GM19397 (cell line): ENCODE measurements around the gene HOXC10.

Experiments
- ATAC-seq: cut with Tn5 transposase; IDR thresholded peaks from one replicate; pipeline ENCODE4 v1.9.1; 2021; ENCODE audit warnings: mild to moderate bottlenecking, moderate library complexity; ENCODE audit not compliant: unreplicated experiment

The HOXC10 gene

DNA sequence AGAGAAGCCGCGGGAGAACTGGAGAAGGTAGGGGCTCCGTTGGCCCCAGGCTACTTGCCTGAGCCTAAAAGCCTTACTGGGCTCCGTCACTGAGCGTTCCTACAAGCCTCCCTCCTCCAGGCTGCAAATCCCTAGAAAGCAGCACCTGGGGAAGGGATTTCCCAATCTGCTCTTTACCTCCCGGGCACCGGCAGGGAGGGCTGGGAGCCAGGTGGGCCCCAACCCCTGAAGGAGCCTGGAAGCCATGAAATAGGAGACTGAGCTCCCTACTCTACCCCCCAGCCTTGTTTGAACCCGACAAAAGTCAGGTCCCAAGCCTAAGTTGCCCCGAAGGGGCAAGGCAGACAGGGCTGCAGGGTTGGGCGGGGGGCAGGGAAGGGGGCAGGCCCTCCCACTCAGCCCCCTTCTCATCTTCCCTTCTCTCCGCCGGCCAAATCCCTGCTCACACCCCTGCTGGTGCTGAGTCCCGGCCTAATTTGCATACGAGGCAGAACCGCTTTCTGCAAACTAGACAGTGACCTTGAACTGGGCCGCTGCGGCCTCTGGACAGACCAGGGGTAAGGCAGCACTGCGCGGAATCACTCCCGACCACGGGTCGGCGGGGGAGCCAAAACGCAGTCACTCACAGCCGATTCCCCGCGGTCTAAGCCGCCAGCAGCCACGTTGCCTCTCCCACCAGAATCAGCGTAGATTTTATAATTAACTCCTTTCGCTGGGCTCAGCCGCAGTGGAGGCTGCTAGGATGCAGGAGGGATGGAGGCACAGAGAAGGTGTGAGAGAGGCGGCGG lies 34.0 kb upstream of the HOXC10 start:
- ATAC-seq: no peak

DNA sequence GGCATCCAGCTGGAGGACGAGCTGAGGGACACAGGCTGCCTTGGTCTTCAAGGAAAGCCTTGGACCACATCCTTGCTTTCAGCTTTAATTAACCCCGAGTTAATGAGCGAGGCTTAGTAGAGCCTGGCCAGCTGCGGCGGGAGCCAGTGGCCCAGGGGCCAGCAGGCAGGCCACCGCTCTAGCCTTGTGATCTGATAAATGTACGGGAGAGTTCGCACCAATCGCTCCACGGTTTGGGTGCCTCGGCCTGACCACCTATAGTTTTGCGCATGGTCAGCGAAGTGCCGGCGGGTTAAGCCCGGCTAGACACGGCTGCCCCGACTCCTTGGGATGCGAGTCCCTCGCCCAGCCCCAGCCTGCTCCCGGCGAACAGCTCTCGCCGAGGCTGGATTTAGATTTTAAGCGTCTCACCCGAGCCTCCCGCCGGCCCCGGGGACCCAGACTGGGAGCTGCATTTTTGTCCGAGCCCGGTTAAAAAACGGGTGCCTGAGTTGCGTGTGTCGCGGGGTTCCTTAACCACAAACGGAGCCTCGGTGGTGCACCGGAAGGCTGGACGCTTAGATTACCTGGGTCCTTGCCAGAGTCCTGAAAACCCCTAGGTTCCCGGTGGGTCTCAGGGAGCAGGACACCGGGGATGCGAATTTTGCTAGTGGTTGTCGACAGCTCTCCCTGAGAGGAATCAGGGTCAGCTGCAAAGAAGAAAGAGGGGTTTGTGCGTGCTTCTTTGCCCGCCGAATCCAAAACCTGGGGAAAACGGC lies 33.2 kb upstream of the HOXC10 start:
- no peak for ATAC-seq

DNA sequence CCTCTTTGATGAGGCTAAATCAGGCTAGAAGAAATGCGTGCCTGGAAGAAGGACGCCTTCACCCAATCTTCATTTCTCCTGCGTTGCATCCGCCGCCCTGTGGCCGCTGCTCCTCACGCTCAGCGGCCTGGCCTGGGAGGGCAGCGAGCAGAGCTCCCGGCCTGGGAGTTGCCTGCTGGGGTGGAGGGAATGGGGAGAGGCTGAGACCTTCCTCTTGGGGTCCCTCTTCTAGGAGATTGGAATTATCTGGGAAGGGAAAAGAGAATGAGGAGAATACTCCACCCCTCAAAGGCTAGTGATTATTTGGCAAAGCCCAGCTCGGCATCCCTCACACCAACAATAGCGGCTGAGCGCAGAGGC lies 32.6 kb upstream of the HOXC10 start:
- no peak for ATAC-seq

DNA sequence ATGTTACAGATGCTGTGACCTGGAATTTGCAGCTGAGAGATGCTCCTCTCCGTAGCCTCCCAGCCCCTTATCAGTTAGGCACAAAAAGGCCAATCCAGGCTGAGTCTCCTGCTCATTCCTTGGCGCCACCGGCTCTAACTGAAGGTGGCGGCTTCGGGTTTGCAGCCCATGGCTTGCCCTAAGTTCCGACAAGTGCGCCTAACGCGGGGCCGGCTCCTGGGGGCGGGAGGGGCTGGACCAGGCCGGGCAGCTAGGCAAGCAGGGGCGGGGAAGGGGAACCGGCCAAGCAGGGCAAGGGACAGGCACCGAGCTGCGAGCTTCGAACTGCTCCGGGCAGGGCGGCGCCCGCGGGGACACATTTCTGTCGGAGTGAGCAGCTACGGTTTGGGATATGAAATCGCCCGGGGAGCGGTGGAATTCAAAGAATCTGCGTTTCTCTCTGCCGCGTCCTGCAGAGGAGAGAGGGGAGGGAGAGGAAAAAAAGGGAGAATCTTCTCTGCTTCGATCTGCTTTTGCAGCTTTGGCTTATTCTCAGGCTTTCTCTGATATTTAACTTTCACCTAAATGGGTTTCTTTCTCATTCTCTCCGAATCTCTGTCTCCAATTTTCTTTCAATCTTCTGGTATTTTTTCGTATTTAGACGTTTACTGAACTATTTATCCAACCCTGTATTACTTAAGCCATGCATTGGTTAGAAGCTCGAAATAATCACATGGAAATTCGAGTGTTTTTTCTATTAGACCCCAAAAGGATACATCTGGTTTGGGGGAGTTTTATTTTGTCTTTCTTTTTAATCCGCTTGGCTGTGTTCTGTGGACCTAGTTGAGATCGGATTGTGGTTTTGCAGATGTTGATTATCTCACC lies 31.8 kb upstream of the HOXC10 start:
- no peak for ATAC-seq

DNA sequence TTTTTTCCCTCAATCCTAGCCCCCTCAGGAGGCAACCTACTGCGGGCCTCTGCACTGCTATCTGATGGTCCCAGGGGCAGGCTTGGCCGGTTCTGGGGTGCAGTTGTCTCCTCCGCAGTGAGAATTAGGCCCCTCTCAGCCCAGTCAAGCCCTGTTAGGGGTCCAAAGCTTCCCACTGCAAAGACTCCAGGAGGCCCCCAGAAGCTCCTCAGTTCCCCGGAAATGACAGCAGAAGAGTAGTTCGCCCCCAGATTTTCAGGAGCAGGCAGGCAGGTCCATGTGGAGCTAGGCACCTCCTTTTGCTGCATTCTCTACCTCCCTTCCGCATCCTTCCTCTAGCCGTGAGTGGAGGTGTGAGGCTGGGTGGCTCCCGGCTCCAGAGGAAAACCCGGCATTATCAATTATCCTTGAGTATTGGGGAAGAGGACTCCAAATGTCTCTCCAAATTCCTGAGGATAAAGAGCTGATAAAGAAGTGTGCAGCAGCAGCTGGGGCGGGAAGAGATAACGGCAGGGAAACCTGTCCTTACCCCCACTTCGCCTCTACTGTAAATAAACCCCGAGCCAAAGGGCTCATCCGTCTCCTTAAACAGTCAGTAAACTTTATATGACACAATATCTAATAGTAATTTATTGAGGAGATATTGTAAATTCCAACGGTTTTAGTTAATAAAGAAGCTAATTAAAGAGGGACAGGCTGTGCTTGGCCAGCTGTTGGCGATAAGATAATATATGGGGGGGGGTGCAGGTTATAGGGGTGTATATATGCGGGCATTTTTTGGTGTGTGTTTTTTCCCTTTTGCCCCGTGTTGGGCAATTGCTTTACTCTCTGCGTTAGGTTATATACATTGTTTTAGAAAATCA lies 30.9 kb upstream of the HOXC10 start:
- no peak for ATAC-seq

DNA sequence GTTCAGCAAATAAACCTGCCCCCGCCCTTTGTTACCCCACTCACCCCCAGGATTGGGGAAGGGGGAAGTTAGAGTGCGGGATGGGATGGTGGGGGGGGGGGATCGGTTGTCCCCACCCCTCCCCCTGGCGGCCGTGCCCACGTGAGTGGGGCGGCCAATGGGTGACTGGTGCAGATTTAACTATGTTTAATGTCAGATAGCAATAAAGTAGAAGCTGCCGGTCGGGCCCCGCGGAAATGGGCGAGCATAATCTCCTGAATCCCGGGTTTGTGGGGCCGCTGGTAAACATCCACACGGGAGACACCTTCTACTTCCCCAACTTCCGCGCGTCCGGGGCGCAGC lies 30.3 kb upstream of the HOXC10 start, which contains the start of gene HOXC12:
TSS of gene HOXC12 (plus strand) at position 210 of the 342 bp plus-strand sequence. CDS start at position 237, 27 bp downstream.
- no peak for ATAC-seq

DNA sequence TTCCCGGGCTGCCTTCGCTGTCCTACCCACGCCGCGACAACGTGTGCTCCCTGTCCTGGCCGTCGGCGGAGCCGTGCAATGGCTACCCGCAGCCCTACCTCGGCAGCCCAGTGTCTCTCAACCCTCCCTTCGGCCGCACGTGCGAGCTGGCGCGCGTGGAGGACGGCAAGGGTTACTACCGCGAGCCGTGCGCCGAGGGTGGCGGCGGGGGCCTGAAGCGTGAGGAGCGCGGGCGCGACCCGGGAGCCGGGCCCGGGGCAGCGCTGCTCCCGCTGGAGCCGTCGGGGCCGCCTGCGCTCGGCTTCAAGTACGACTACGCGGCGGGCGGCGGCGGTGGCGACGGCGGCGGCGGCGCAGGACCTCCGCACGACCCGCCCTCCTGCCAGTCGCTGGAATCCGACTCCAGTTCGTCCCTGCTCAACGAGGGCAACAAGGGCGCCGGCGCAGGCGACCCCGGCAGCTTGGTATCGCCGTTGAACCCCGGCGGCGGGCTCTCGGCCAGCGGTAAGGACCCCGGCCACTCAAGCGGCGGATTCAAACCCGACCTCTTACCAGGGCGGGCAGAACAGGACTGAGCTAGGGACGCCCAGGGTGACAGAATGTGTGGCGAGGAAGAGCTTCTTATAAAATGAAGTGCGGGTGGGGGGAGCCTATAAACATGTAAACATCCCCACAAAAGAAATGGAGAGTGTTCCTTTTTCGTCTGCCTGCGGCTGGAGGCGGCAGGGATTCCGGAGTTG lies 29.7 kb upstream of the HOXC10 start:
- ATAC-seq: no peak

DNA sequence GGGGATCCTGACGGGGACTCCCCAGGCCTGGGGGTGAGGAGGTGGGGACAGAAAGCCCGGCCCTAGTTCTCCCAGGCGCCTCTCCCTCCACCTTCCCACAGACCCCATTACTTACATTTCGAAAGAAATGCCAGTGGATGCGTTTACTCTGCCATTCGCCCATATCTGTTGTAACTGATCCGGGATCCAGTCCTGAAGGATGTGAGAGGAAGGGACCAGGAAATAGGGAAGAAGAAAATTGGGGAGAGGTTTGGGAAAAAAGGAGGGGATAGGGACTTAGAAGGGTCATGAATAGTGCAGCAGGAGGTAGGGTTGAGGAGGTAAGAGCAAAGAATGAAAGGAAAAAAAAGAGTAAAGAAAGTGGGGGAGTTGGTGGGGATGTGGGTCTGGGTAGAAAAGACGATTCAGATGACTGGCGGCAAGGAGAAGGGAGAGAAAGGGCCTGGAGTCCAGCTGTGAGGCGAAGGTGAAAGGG lies 29.1 kb upstream of the HOXC10 start:
- no peak for ATAC-seq

DNA sequence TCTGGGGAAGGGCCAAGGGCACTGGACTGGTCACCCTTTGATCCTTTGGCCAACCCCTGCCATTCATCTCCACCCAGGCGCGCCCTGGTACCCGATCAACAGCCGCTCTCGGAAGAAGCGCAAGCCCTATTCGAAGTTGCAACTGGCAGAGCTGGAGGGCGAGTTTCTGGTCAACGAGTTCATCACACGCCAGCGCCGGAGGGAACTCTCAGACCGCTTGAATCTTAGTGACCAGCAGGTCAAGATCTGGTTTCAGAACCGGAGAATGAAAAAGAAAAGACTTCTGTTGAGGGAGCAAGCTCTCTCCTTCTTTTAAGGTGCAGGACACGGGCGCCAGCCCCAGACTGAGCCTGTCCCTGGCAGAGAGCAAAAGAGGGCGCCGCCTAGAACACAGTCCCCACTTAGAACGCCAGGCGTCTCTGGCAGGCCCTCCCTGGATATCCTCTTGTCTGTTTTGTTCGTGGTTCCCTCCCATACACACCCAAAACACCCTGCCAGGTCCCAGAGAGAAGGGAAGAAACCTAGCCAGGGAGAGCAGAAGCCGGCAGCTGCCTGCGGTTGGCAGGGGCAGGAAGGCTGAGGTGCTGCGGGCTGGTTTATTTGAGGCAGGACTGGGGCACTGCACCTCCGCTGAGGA lies 28.6 kb upstream of the HOXC10 start:
- ATAC-seq: no peak

DNA sequence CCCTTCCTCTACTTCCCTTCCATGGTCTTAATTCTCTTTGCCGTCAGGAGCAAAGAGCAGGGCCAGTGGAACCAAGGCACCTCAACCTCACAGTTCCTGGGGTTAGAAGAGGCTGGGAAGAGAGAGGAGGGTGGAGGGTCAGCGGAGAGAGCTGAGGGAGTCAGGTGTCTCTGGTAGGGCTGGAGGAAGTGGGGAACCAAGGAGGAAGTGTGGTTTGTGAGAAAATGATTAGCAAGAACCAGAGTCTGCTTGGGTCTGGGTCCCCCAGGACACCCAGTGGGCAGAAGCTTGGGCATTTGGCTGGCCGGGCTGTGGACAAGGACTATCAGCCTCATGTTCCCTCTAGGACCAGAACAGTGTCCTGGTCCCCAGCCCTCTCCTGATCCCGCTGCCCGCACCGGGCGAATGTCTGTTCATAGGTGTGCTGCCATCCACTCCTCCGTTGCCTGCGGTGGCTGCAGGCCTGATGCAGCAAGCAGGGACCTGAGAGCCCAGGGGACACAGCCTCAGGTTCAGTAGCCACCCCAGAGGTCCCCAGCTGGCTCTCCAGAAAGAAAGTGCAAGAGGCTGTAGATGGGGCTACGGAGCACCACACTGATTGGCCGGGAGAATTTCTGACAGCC lies 27.9 kb upstream of the HOXC10 start:
- ATAC-seq: no peak

DNA sequence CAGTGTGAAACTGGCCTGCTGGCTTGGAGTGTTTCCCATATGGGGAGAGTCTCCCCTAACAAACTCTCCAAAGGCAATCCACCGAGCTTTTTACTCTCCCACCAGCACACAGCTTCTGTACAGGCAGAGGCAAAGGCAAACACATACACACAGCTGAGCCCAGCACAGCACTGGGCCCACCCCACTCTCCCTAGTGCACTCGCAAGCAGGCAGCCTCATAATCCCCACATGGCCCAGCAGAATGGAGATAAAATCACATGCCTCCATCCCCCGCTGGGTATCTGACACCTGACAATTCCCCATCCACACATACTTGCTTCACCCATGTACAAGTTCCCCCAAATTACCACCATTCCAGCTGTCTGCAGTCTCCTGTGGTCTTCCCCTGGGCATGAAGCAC lies 26.8 kb upstream of the HOXC10 start:
- no peak for ATAC-seq

DNA sequence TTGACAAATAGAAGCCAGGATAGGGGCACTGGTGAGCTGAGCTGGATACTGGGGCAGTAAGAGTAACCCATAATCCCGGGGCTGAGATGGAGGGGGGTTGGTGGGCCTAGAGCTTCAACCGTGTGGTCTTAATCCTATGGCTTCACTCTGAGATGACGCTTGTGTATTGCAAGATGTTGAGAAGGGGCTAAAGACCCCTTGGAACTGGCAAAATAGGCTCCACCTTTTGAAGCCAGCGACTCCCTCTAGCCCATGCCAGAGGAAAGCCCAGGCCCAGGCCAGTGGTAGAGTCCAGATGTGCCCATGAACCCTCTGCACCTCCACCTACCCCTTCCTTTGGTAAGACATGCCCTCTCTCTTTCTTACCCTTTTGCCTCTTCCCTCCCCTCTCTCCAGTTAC lies 25.6 kb upstream of the HOXC10 start:
- ATAC-seq: no peak

DNA sequence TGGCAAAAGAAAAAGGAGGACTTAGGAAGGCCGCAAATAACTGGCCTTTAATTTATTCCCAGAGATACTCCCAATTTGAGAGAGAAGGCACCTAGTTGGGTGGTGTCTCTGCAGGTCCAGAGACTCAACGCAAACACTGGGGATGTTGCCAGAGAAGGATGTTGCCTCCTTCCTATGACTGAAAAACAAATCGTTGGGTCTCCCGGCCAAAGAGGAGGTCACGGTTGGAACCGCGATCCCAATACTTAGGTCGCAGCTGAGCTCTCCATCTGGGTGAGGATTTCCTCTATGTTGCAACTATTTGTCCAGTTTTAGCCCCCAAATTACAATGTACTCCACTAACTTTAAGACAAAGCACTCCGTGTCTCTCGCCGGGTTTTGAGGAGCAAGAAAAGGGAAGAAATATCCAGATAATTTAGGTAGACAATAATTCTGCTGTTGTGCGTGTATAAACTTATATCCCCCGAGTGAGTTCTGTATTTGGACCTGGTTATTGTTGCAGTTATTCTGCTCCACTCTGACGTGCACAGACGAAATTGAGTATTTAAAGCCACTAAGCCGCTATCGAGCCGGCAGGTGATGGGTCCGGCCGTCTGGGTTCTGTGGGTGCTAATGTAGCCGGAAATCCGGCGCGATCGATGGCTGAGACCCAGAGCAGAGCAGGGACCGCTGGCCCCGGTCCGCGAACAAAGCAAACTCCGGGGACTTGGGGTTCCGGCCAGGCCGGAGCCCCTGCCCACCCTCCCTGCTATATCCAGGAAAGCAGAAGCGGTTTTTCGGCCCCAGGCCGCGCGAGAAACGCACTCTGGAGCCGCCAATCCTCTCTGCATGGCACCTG lies 24.5 kb upstream of the HOXC10 start:
- no peak for ATAC-seq

DNA sequence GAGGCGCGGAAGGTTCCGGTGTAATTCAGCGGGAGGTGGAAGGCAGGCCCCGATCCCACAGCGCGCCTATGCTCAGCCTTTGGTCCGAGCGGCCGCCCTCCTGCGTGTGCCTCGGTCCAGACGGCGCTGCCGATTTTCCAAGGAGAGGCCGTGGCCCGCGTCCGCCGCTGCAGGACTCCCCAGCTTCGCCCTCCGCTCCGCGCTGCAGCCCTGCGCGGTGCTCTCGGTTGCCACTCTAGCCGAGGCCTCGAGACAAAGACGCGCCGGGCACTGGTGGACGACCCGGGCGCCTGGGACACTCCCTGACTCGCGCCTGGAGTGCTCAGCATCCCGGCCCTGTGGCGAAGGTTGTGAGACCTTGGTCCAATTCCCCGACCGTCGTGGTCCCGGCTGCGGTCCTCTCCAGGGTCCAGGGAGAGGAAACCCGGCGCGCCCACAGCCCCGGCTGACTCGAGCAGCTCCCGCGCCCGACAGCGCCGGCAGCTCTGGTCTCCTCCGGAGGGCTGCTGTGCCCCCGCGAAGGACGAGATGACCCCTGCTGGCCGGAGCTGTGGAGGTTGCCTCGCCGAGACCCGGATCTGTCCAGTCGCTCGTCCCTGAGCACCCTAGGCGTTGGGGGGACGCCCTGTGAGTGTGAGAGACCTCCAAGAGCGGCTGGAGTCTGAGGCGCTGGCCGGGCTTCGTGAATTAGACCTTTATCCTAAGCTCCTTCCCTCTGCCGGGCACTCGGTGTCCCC lies 23.8 kb upstream of the HOXC10 start:
- no peak for ATAC-seq

DNA sequence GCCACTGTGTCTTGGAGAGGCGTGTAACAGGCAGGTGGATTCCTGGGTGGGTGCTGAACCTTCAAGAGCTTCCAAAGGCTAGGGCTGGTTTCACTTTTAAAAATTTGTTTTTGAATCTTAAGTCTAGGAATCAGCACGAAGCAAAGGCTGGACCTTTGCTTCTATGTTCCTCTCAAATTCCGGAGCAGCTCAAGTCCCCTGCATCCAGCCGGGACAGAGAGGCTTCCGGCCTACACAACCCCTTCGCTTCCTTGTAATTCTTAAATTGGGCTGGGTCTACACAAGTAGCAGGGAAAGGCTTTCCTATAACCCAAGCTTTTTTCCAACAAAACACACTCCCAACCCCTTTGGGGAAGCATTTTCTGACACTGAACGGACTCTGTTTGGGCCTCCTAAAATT lies 21.9 kb upstream of the HOXC10 start:
- no peak for ATAC-seq

DNA sequence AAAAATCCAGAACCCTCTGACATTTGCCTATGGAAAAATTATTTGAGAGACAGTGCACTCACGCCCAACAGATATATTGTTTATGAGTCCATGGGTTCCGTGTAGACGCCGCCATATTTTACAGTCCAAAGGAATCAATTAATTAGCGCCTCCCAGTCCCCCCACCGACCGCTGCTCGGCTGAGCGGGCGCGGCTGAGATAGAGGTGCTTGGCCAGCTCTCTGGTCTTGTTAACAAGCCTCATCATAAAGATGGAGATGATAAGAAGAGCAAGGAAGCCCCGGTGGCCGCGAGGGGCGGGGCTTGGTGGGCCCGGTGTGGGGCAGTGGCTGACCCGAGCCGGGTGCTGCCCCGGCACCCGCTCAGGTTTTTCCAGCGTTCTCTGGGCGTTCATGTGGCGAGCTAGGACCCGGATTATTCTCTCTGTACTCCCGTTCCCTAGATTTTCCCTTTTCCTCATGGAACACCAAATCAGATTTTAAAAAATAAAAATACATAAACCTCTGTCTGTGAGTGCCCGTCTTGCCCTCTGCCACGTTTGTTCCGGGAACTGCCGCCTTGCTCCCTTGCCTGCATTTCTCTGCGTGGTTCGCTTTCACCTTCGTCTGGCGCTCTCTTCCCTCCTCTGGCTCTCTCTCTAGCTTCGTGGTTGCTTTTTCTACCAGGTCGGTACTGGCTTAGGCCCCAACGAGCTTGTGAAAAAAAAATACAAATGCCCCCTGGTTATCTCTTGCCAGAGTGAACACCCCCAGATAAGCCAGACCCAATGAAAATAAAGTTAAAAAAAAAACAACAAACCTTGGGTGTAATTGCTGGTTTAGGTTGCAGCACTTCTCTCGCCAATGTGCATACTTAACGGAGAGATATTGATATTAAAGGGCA lies 21.3 kb upstream of the HOXC10 start:
- no peak for ATAC-seq
